MM.1S (cell line): ENCODE data around the gene GABARAPL1.

Experiments used
- DNase-seq: peaks from one replicate; pipeline ENCODE4 v3.0.0-alpha.2; 2015
- H2AFZ ChIP-seq: fragments of 300-600 bp; sonication (generic); 2 replicates; pipeline ENCODE4 v1.6.0; 2016; ENCODE audit warnings: antibody characterized with exemption, low read length
- H3F3A ChIP-seq: fragments of 300-600 bp; sonication (generic); 2 replicates; pipeline ENCODE4 v1.6.1; 2016; ENCODE audit warnings: mild to moderate bottlenecking, antibody characterized with exemption, low read length, moderate library complexity, mixed read lengths; ENCODE audit not compliant: insufficient read depth
- H3K27ac ChIP-seq: fragments of 300-600 bp; sonication (generic); 2 replicates; pipeline ENCODE4 v1.5.1; 2016; ENCODE audit warnings: mild to moderate bottlenecking, low read length
- H3K27me3 ChIP-seq: fragments of 300-600 bp; sonication (generic); replicated peaks from 2 replicates; pipeline ENCODE4 v1.6.0; 2016; ENCODE audit warnings: low read length; ENCODE audit not compliant: insufficient read depth
- H3K36me3 ChIP-seq: fragments of 300-600 bp; sonication (generic); replicated peaks from 2 replicates; pipeline ENCODE4 v1.6.1; 2016; ENCODE audit warnings: mild to moderate bottlenecking, low read length, mixed read lengths; ENCODE audit not compliant: insufficient read depth
- H3K4me1 ChIP-seq: fragments of 300-600 bp; sonication (generic); 2 replicates; pipeline ENCODE4 v1.6.1; 2016; ENCODE audit warnings: low read length, mixed read lengths
- H3K4me2 ChIP-seq: fragments of 300-600 bp; sonication (generic); 2 replicates; pipeline ENCODE4 v1.6.0; 2016; ENCODE audit warnings: low read depth, low read length
- H3K4me3 ChIP-seq: fragments of 300-600 bp; sonication (generic); 2 replicates; pipeline ENCODE4 v1.5.1; 2016; ENCODE audit warnings: low read length, mixed read lengths
- H3K79me2 ChIP-seq: fragments of 300-600 bp; sonication (generic); 2 replicates; pipeline ENCODE4 v1.6.1; 2016; ENCODE audit warnings: mixed run types, low read length, mixed read lengths
- H3K9ac ChIP-seq: fragments of 300-600 bp; sonication (generic); 2 replicates; pipeline ENCODE4 v1.6.1; 2016; ENCODE audit warnings: low read length, mixed read lengths
- H3K9me2 ChIP-seq: fragments of 300-600 bp; sonication (generic); replicated peaks from 2 replicates; pipeline ENCODE4 v1.6.1; 2016; ENCODE audit warnings: mild to moderate bottlenecking, low read length, mixed read lengths; ENCODE audit not compliant: insufficient read depth
- H3K9me3 ChIP-seq: fragments of 300-600 bp; sonication (generic); replicated peaks from 2 replicates; pipeline ENCODE4 v1.6.1; 2016; ENCODE audit warnings: mild to moderate bottlenecking, low read length, mixed read lengths; ENCODE audit not compliant: insufficient read depth
- H4K20me1 ChIP-seq: fragments of 300-600 bp; sonication (generic); 2 replicates; pipeline ENCODE4 v1.6.1; 2016; ENCODE audit warnings: mild to moderate bottlenecking, low read length, moderate library complexity, mixed read lengths; ENCODE audit not compliant: insufficient read depth
- EZH2 ChIP-seq: fragments of 300-600 bp; sonication (generic); optimal IDR thresholded peaks from 2 replicates; pipeline ENCODE3; 2017; ENCODE audit warnings: low read depth, mild to moderate bottlenecking, antibody characterized with exemption, low read length, mixed read lengths
- EZH2phosphoT487 ChIP-seq: fragments of 300-600 bp; sonication (generic); IDR thresholded peaks from 2 replicates; pipeline ENCODE4 v1.6.1; 2018; ENCODE audit warnings: antibody characterized with exemption, low read length
- TF ChIP-seq, protein P1 (sequence below): fragments of 300-600 bp; sonication (generic); IDR thresholded peaks from 2 replicates; pipeline ENCODE4 v1.5.1; 2016; ENCODE audit warnings: antibody characterized with exemption, low read length, mixed read lengths

GABARAPL1 gene

DNA sequence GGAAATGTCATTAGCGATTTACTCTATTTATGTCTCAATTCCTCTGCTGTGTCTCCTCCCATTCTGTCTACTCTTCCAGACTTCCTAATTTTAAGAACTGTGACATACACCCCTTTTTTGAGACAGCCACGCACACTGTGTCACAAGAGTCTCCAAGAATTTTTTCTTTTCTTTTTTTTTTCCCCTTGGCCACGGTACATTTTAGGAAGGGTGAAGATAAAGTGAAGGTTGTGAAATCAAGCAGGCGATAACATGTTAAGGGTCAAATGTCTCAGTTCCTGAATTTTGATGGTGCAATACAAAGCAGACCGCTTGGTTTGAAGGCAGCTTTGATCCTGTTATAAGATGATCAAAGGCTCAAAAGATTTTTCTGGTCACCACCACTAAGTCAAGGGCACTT lies 45.1 kb upstream of the GABARAPL1 start:
- Histone ChIP-seq H3K27ac (no peak overlapping the region), H3K9me3 (no peaks in the 10 kb centered on the region), H3K4me2 (no peak overlapping the region), H3K27me3 (no peaks in the 10 kb centered on the region), H3K9me2 (no peaks in the 10 kb centered on the region), H4K20me1 (no peaks in the 10 kb centered on the region), H3K79me2 (no peaks in the 10 kb centered on the region), H3K9ac (no peak overlapping the region), H3F3A (no peaks in the 10 kb centered on the region), H3K4me1 (no peaks in the 10 kb centered on the region), H2AFZ (no peak overlapping the region), H3K36me3 (no peaks in the 10 kb centered on the region), H3K4me3 (no peak overlapping the region)
- TF ChIP-seq, protein P1, sequence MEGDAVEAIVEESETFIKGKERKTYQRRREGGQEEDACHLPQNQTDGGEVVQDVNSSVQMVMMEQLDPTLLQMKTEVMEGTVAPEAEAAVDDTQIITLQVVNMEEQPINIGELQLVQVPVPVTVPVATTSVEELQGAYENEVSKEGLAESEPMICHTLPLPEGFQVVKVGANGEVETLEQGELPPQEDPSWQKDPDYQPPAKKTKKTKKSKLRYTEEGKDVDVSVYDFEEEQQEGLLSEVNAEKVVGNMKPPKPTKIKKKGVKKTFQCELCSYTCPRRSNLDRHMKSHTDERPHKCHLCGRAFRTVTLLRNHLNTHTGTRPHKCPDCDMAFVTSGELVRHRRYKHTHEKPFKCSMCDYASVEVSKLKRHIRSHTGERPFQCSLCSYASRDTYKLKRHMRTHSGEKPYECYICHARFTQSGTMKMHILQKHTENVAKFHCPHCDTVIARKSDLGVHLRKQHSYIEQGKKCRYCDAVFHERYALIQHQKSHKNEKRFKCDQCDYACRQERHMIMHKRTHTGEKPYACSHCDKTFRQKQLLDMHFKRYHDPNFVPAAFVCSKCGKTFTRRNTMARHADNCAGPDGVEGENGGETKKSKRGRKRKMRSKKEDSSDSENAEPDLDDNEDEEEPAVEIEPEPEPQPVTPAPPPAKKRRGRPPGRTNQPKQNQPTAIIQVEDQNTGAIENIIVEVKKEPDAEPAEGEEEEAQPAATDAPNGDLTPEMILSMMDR: no peak
- TF ChIP-seq EZH2phosphoT487: no peak
- no peak for TF ChIP-seq EZH2
- DNase-seq: no peak

DNA sequence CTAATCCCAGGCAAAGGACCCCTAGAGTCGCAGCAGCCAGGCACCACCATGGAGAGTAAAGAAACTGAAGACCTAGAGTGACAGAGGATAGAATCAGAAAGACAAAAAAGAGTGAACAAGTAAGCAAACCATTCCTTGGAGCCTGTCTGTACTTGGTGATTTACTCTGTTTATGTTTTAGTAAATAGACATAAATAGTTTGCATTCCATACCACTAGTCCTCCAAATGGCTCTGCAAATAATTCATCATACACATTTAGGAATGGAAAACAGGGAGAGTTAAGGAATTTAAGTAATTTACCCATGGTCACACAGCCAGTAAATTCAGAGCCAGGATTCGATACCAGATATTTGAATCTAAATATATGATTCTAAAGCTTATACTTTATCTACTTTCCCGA lies 43.6 kb upstream of the GABARAPL1 start:
- H2AFZ ChIP-seq: no peak overlapping the region
- no peak overlapping the region for H3K9ac ChIP-seq
- H3K9me2 ChIP-seq: no peaks in the 10 kb centered on the region
- H3K27me3 ChIP-seq: no peaks in the 10 kb centered on the region
- DNase-seq: no peak
- no peaks in the 10 kb centered on the region for H3K36me3 ChIP-seq
- no peaks in the 10 kb centered on the region for H4K20me1 ChIP-seq
- H3K27ac ChIP-seq: no peak overlapping the region
- H3K4me1 ChIP-seq: no peaks in the 10 kb centered on the region
- H3K9me3 ChIP-seq: no peaks in the 10 kb centered on the region
- no peaks in the 10 kb centered on the region for H3F3A ChIP-seq
- H3K4me3 ChIP-seq: no peak overlapping the region
- TF ChIP-seq EZH2: no peak
- TF ChIP-seq EZH2phosphoT487: no peak
- TF ChIP-seq, protein P1: no peak
- no peaks in the 10 kb centered on the region for H3K79me2 ChIP-seq
- no peak overlapping the region for H3K4me2 ChIP-seq

DNA sequence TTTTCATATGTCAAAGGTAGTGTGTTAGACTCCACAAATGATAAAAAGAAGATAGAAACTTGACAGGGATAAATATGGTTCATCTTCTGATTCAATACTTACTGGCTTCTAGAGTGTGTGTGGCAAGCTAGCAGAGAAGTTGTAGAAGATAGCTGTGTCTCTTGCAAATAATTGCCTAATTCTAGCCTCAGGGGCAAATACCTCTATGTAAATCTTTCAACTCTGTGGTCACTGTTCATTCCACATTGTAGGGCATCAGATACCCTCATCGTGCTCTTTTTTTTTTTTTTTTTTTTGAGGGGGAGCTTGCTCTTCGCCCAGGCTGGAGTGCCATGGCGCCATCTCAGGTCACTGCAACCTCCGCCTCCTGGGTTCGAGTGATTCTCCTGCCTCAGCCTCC lies 42.5 kb upstream of the GABARAPL1 start:
- no peak overlapping the region for H3K4me3 ChIP-seq
- H4K20me1 ChIP-seq: no peaks in the 10 kb centered on the region
- H3K79me2 ChIP-seq: no peaks in the 10 kb centered on the region
- H3K9me3 ChIP-seq: no peaks in the 10 kb centered on the region
- H3K4me2 ChIP-seq: no peak overlapping the region
- DNase-seq: no peak
- H3K27ac ChIP-seq: no peak overlapping the region
- TF ChIP-seq, protein P1: no peak
- TF ChIP-seq EZH2phosphoT487 (no peak), EZH2 (no peak)
- no peaks in the 10 kb centered on the region for H3K27me3 ChIP-seq
- H3F3A ChIP-seq: no peaks in the 10 kb centered on the region
- H3K9me2 ChIP-seq: no peaks in the 10 kb centered on the region
- H2AFZ ChIP-seq: no peak overlapping the region
- no peaks in the 10 kb centered on the region for H3K36me3 ChIP-seq
- no peaks in the 10 kb centered on the region for H3K4me1 ChIP-seq
- H3K9ac ChIP-seq: no peak overlapping the region
